Astrocyte of the spinal cord (primary cell): Measurements from ENCODE around the gene ZNF655.

ENCODE experiments used
- DNase-seq: peaks from one replicate; pipeline ENCODE4 v3.0.0; 2011; ENCODE audit warnings: low read depth, low spot score
- H3K4me3 ChIP-seq: 2 replicates; pipeline ENCODE4 v1.5.1; 2011; ENCODE audit warnings: low read depth, mild to moderate bottlenecking, low read length, moderate library complexity
- in situ Hi-C: cut with HindIII; loops from 2 replicates; pipeline ENCODE4 v1.10.0; 2017; ENCODE audit warnings: low sequenced_read_pairs
- TF ChIP-seq, protein P1 (sequence below): IDR thresholded peaks from 2 replicates; pipeline ENCODE4 v1.5.1; 2012; ENCODE audit warnings: low read depth, mild to moderate bottlenecking, low read length, inconsistent platforms

Gene ZNF655

DNA sequence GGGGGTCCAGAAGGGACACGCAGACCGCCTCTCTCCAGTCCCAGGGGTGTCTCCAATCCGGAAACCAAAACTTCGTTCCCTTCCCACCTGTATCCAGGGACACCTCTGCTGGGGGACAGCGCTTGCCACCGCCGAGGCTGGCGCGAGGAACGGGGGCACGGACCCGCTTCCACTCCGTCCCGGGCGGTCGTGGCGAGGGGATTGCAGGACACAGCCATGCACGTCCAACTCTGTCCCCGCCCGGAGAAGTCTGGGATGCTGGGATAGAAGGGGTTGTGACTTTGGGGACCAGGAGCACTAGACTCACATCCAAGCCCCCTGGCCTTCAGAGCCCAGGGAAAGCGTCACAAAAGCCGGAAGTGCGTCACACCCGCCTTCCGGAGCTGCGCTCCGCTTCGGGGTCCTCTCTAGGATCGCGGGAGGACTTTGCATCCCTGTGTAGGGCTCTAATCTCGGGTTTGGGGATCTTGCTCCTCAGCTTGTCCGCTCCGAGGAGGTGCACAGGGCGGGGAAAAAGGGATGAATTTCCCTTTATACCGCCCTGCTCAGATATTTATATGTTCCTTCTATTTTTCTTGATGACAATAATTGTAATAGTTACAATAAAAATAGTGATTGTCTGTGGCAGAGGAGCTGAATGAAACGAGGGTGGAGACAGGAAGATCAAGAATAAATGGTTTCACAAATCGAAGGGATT, 6.5 kb upstream of the ZNF655 start, which contains the start of gene FAM200A:
Gene FAM200A, minus strand, starts transcription at position 348 of the 697 bp plus-strand sequence. CDS start 3,707 bp downstream, outside the sequence.
- peak within 1 kb of the TSS; percentile 99 for H3K4me3 ChIP-seq
- DNase-seq = peak; percentile 94
- TF ChIP-seq, protein P1, sequence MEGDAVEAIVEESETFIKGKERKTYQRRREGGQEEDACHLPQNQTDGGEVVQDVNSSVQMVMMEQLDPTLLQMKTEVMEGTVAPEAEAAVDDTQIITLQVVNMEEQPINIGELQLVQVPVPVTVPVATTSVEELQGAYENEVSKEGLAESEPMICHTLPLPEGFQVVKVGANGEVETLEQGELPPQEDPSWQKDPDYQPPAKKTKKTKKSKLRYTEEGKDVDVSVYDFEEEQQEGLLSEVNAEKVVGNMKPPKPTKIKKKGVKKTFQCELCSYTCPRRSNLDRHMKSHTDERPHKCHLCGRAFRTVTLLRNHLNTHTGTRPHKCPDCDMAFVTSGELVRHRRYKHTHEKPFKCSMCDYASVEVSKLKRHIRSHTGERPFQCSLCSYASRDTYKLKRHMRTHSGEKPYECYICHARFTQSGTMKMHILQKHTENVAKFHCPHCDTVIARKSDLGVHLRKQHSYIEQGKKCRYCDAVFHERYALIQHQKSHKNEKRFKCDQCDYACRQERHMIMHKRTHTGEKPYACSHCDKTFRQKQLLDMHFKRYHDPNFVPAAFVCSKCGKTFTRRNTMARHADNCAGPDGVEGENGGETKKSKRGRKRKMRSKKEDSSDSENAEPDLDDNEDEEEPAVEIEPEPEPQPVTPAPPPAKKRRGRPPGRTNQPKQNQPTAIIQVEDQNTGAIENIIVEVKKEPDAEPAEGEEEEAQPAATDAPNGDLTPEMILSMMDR = no peak
- in situ Hi-C loops = no loop called here

DNA sequence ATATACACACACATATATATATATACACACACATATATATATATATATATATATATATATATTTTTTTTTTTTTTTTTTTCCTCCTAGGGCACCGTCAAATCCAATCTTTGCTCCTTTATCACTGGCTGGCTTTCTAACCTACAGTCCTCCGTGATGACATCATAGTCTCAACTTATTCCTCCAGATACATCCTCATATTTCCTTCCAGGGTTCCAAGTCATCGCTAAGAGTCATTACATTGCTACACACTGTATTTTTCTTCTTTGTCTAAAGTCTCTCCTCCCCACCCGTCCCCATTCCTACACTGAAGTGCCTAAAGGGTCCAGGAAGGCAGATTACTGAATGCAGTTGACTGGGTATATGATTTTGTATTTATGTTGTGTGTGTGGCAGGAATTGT, 5.4 kb upstream of the ZNF655 start:
- TF ChIP-seq, protein P1 = no peak
- in situ Hi-C loops = no loop called here
- no peak for DNase-seq
- no peak overlapping the region for H3K4me3 ChIP-seq

DNA sequence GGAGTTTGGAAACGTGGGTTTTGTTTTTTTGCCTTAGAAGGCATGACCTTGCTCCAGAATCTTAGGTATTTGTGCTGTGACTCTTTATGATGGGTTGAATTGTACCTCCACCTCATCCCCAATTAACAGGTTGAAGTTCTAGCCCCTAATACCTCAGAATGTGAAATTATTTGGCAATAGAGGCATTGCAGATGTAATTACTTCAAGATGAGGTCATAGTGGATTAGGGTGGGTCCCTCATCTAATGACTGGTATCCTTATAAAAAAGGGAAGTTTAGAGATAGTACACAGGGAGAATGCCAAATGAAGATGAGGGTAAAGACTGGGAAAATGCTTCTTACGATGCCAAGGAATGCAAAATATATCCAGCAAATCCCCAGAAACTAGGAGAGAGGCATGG, 3.5 kb upstream of the ZNF655 start:
- H3K4me3 ChIP-seq = no peak overlapping the region
- in situ Hi-C loops = no loop called here
- DNase-seq = no peak
- TF ChIP-seq, protein P1 = no peak

DNA sequence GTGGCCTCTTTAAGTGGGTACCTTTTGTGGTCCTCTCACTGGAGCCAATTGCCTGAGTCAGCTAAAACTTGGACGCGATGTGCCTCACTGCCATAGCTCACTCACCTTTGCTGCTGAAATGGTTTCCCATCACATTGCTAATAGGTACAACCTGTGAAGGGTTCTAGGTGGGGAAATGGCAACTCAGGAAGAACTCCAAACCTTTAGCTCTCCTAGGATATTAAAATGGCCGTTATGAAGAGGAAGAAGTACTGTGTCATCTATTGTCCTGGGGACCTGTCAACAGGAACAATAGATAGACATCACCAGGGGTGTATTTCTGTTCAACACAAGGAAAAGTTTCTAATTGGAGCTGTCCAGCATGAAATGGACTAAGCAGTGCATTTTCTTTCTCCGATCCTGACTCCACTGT, 1.2 kb upstream of the ZNF655 start:
- in situ Hi-C loops = no loop called here
- DNase-seq = no peak
- peak overlapping the region; percentile 91 for H3K4me3 ChIP-seq
- TF ChIP-seq, protein P1 = no peak

DNA sequence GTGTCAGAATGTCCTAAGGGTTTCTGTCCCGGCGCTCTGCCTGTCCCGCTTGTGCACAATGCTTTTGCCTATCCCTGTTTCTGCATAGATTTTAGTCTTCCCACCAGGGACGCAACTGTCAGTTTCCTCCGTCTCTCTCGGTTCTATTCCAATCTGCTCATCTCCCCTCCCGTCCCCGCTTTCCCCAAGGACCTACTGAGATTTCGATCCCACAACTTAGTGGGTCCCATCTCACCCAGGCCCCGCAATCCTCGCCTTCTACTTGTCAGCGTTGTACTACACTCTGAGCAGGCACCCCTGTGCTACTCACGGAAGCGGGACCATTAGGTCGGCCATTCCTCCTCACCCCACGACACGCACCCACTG, 519 bp upstream of the ZNF655 start:
- peak overlapping the region; percentile 91 for H3K4me3 ChIP-seq
- DNase-seq = no peak
- TF ChIP-seq, protein P1 = no peak
- in situ Hi-C loops = no loop called here

DNA sequence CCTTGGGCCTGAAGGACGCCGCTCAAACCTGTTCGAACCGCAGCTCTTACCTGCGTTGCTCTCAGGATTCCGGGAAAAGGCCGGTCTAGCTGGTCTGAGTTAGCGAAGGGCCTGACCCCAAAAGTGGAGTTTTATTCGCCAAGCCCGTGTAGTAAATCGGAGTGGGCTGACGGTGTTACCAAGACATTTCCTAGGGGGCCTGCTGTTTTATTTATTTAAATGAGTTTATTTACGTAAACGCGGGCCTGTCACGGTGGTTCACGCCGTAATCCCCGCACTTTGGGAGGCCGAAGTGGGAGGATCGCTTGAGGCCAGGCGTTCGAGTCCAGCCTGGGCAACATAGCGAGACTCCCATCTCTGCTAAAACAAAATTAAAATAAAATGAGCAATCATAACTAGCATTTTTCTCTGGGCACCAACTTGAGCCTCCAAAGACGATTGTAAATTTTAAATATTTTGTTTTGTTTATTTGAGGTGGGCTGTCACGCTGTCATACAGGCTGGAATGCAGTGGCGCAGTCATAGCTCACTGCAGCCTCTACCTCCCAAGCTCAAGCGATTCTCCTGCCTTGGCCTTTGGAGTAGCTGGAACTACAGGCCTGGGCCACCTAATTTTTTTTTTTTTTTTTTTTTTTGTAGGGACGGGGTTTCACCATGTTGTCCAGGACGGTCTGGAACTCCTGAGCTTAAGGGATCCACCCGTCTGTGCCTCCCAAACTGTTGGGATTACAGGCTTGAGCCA, 903 bp downstream of the ZNF655 start:
- DNase-seq = peak; percentile 42
- in situ Hi-C loops = no loop called here

More for the DNA sequence above, 903 bp downstream of the ZNF655 start:
- peak overlapping the region; percentile 91 for H3K4me3 ChIP-seq
- TF ChIP-seq, protein P1 = no peak
